Mesenteric fat pad (tissue), 1 donor: ENCODE data around the gene PSMC3IP. TPM values are rescaled to one million over a fixed set of nuclear protein-coding genes. Genes with fewer than 3 reads are reported as not detected.
"Not testable (repeated sequence)": the region's sequence is repeated elsewhere in the genome, so short reads cannot be mapped to it uniquely, and the experiment has no call there.

Source experiments
- DNase-seq: peaks from one replicate; pipeline ENCODE4 v3.0.0-alpha.2; 2020; ENCODE audit warnings: low spot score
- total RNA-seq: library from RNA; stranded (reverse); fragmentation: NEBNext Ultra II Directional; extraction: Animal tissue kit (Norgen Biotek cat#: 25700); gene quantifications from one replicate; pipeline ENCODE4 v1.2.1, GENCODE V29; 2021
- donor health status: DM: yes; HTN: yes; CAD: no.

PSMC3IP gene
- total RNA-seq, 1 donor from 2014 or later, result 2.2 TPM

GRCh38 chr17:42541041-42541833 is 36.3 kb downstream of the PSMC3IP start:
- no peak for DNase-seq

- not testable (repeated sequence) for DNase-seq
These were observed 37.0 kb downstream of the PSMC3IP start for GRCh38 chr17:42540558-42540957.

GRCh38 chr17:42538482-42538881 is 39.0 kb downstream of the PSMC3IP start:
- no peak for DNase-seq

- DNase-seq, result no peak
These were observed 39.6 kb downstream of the PSMC3IP start for GRCh38 chr17:42537826-42538451.

GRCh38 chr17:42537156-42537805 is 40.2 kb downstream of the PSMC3IP start:
- DNase-seq, result no peak

DNA sequence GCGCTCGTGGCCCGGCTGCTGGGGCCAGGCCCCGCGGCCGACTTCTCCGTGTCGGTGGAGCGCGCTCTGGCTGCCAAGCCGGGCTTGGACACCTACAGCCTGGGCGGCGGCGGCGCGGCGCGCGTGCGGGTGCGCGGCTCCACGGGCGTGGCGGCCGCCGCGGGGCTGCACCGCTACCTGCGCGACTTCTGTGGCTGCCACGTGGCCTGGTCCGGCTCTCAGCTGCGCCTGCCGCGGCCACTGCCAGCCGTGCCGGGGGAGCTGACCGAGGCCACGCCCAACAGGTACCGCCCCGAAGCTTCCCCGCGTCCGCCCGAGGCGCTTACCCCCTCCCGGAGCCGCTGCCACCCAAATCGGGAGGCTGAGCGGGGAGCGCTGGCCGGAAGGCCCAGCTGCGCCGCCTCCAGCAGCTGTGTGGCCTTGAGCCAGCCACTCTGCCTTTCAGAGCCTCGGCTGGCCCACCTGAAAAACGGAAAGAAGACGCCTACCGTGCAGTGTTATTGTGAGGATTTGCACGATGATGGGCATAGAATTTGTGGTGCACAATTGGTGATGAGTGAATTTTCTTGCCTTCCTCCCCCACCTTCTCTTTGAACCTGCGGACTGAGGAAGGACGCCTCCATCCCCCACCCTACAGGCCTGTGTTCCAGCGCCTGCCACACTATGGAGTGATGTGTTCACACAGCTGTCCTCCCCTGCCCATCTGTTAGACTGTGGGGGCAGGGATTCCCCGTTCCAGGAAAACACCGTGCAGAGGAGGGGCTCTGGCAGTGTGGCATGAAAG is 41.0 kb downstream of the PSMC3IP start:
- peak; percentile 96 for DNase-seq

DNA sequence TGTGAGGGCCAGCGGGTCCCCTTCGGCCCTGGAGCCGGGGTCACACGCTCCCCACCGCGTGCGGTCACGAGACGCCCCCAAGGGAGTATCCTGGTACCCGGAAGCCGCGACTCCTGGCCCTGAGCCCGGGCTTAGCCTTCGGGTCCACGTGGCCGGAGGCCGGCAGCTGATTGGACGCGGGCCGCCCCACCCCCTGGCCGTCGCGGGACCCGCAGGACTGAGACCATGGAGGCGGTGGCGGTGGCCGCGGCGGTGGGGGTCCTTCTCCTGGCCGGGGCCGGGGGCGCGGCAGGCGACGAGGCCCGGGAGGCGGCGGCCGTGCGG is 41.5 kb downstream of the PSMC3IP start, which contains the start of gene NAGLU:
Gene NAGLU, plus strand, starts transcription at position 194 of the 324 bp plus-strand sequence. Its CDS starts 32 bp downstream, at position 226.
- DNase-seq, result peak; percentile 99

DNA sequence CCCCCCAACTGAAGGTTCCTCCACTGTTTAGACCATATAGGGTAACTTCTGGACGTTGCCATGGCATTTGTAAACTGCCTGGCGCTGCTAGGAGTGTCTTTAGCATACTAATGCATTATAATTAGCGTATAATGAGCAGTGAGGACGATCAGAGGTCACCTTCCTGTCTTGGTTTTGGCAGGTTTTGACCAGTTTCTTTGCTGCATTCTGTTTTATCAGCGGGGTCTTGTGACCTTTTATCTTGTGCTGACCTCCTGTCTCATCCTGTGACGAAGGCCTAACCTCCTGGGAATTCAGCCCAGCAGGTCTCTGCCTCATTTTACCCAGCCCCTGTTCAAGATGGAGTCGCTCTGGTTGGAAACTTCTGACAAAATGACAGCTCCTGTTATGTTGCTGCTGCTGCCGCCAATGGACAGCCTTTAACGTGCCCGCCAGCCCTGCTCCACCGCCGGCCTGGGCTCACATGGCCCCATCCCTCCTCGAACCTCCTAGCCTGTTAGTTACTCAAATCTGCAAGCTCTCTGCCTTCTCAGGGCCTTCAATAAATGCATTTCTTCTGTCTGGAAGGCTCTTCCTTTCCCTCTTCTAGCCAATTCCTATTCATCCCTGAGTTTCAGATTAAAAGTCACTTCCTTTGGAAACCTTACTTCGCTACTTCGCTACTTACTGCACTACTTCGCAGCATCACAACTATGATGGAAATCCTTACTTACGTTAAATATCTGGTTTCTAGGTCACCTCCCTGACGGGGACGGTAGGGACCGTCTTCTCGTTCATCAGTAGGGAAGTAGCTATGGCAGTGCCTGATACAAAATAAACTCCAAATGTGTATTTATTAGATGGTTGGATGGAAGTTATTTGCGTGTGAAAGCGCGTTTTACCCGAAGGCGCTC is 42.1 kb downstream of the PSMC3IP start:
- no peak for DNase-seq

GRCh38 chr17:42531455-42532354 is 45.8 kb downstream of the PSMC3IP start:
- DNase-seq, result no peak

DNA sequence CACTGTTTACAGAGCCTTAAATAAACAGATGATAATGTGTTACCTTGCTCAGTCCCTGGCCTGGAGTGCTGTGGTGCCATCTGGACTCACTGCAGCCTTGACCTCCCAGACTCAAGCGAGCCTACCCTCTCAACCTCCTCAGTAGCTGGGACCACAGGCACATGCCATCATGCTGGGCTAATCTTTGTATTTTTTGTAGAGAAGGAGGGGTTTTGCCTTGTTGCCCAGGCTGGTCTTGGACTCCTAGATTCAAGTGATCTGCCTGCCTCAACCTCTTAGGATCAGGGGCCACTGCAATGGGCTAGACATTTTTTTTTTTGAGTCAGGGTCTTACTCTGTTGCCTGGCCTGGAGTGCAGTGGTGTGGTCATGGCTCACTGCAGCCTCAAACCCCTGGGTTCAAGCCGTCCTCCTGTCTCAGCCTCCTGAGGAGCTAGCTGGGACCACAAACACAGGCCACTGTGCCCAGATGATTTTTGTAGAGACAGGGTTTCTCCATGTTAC is 46.5 kb downstream of the PSMC3IP start:
- DNase-seq, result no peak

GRCh38 chr17:42529061-42529460 is 48.5 kb downstream of the PSMC3IP start:
- DNase-seq, result no peak

DNA sequence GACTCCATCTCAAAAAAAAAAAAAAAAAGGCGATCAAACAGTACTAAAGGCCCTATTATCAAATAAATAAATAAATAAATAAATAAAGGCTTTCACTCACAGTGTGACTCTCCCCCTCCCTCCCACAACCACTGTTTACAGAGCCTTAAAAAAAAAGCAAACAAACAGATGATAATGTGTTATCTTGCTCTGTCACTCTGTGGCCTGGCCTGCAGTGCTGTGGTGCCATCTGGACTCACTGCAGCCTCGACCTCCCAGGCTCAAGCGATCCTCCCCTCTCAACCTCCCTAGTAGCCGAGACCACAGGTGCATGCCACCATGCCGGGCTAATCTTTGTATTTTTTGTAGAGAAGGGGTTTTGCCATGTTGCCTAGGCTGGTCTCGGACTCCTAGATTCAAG is 49.6 kb downstream of the PSMC3IP start:
- no peak for DNase-seq

GRCh38 chr17:42526031-42526444 is 51.5 kb downstream of the PSMC3IP start:
- no peak for DNase-seq

- DNase-seq, result no peak
These were observed 52.3 kb downstream of the PSMC3IP start for GRCh38 chr17:42525221-42525620.

- DNase-seq, result no peak
These were observed 54.7 kb downstream of the PSMC3IP start for GRCh38 chr17:42522798-42523278.
